NCI-H1436 (cell line): ENCODE data around the gene TLK2.
"Not testable (repeated sequence)": the region's sequence is repeated elsewhere in the genome, so short reads cannot be mapped to it uniquely, and the experiment has no call there.

Experiments
- DNase-seq: peaks from one replicate; lab custom pipeline; 2025; lab: John Stamatoyannopoulos, UW

Gene TLK2

DNA sequence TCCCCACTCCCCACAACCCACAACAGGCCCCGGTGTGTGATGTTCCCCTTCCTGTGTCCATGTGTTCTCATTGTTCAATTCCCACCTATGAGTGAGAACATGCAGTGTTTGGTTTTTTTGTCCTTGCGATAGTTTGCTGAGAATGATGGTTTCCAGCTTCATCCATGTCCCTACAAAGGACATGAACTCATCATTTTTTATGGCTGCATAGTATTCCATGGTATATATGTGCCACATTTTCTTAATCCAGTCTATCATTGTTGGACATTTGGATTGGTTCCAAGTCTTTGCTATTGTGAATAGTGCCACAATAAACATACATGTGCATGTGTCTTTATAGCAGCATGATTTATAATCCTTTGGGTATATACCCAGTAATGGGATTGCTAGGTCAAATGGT is 82.3 kb downstream of the TLK2 start:
- DNase-seq, result not testable (repeated sequence)

DNA sequence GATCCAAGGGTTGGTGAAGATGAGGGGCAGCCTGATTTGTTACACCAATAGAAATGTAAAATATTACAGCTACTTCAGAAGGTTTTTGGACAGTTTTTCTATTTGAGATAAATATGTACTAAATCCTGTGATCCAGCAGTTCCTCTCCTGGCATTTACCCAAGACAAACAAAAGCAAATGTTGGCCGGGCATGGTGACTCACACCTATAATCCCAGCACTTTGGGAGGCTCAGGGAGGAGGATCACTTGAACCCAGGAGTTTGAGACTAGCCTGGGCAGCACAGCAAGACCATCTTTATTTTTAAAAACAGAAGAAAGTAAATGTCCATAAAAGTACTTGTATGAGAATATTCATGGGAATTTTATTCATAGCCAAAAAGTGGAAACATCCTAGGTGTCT is 84.0 kb downstream of the TLK2 start:
- DNase-seq, result no peak

DNA sequence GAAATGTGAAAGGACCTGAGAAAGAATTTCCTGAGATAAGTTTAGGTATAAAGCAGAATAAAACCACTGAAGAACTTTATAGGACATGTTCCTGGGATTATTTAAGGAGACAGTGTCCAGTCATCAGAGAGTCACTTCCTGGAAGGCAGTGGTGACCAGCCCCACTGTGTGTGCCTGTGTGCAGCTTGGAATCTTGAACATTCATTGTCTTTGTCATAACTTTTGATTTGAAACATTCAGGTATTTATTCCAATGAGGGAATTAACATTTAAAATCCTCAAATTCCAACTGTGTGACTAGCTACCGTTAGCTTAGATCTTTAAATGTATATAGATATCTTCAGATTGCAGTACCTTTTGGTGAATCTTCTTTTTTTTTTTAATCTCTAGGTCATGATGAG is 87.2 kb downstream of the TLK2 start:
- no peak for DNase-seq

DNA sequence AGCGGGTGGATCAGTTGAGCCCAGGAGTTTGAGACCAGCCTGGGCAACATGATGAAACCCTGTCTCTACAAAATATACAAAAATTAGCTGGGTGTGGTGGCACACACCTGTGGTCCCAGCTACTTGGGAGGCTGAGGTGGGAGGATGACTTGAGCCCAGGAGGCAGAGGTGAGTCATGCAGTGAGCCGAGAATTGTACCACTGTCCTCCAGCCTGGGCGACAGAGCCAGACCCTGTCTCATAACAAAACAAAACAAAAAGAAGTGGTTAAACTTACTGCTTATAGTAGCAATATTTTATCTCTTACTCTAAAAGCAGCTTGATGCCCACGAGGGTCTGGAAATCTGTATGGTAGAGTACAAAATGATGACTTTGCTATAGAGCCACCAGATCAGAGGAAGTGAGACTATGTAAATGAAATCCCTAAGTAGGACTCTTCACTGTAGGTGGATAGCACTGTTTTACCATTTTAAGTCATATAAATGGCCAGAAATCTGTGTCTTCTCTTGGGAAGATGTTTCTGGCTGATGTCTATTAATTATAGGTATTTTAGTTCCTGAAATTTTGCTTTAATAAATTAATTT is 88.5 kb downstream of the TLK2 start:
- DNase-seq, result no peak

DNA sequence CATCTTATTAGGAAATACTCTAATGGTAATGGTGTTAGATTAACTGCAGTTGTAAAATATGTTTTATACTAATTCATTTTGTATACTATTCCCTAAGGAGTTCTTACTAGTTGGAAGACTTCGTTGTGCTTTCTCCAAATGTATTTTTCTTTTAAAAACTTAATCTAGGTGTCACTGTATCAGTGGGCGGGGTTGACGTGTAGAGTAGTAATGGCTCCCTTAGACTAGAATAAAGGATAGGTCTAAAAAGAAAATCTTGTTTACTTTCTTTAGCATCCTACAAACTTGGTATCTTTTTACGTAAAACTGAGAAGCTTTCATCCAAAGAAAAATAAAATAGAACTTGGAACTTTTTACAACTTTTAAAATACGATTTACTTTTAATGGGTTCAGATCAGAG is 93.9 kb downstream of the TLK2 start:
- DNase-seq, result no peak

DNA sequence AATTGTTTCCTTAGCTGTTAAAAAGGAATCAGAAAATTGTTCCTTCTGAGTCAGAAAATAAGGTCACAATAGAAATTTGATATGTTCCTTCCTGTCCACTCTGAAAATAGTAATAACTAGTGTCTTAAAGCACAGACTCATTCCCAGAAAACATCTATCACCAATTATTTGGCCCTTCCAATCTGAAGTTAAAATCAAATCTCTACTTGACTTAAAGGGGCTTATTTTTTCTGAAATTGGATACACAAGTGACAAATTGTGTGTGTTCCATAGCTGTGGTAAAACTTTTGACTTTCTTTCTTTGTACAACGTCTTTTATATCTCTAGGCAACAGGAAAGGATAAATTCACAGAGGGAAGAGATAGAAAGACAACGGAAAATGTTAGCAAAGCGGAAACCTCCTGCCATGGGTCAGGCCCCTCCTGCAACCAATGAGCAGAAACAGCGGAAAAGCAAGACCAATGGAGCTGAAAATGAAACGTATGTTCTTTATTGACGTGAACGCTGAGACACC is 94.3 kb downstream of the TLK2 start:
- DNase-seq, result no peak

DNA sequence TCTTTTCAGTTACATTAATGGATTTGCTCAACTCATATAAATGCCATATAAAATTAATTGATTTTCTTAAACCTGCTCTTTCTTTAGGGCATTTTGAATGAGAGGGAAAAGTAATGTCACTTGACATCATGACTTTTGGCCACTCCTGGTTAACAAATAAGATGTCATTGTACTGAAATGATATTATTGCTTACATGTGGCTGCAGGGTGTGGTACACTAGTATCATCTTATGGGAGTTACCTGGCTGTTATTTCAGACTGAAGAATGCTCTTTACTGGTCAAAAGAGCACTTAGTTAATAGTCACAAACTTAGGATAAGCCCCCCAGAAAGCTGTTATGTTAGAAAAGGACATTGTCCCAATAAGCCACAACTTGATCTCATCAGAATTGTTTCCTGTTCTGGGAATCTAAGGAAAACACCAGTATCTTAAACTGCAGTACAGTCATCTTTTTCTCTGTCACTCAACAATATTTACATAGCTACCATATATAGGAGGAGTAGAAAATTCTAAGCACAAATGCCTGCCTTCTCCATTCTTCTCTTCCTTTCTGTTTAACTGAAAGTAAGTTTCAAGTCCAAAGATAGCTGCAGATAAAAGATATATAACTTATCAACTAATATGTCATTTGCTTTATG is 95.0 kb downstream of the TLK2 start:
- no peak for DNase-seq

DNA sequence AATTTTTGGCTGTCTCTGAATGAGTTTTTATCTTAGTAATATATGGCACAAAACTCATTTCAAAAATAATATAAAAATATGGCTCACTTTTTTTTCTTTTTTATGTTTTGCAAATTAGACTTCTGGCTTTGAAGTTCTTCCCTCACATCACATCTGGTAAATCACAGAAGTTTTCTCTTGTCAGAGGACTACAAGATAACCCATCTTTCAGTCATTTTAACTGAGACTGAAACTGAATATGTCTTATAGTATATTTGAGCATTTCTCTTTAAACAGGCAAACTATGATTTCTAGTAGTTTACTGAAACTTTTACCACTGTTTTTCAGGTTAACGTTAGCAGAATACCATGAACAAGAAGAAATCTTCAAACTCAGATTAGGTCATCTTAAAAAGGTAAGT is 97.8 kb downstream of the TLK2 start:
- no peak for DNase-seq

DNA sequence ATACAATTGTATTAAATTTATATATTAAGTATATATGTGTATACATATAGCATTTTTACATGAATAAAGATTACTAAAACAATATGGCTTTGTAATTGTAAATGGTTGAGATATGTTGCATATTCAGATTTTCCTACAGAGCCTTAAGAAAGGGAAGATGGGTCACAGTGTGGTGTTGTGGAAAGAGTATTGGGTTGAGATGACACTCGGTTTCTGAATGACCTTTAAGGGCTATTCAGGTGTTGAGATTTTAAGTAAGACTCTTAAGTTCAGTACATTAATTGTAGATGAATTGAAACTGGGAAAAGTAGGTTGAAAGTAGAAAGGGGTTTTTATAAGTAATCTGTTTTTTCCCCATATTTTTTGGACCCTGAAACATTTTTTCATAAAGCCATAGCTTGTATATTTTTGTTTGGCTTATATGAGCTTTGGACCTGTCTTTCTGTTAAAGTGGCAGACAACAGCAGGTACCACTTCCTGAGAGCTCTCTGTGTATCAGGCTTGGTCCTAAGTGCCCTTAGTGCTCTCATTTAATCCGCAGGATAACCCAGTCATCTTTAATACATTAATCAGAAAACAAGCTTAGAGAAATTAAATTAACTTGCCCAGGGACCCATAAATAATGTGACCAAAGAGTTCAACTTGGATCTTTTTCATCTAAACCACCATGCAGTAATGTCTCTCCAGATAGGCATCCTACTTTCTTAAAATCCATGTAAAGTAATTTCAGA is 100.3 kb downstream of the TLK2 start:
- DNase-seq, result no peak

DNA sequence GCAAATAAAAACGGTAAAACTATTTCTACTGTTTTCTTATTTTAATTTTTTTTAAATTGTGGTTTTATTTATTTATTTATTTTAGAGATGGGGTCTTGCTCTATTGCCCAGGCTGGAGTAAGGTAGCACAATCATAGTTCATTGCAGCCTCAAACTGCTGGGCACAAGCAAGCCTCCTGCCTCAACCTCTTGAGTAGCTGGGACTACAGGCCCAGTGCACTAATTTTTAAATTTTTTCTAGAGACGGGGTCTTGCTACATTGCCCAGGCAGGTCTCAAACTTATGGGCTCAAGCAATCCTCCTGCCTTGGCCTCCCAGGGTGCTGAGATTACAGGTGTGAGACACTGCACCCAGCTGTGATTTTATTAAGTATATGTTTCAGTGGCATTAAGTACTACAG is 102.3 kb downstream of the TLK2 start:
- no peak for DNase-seq

DNA sequence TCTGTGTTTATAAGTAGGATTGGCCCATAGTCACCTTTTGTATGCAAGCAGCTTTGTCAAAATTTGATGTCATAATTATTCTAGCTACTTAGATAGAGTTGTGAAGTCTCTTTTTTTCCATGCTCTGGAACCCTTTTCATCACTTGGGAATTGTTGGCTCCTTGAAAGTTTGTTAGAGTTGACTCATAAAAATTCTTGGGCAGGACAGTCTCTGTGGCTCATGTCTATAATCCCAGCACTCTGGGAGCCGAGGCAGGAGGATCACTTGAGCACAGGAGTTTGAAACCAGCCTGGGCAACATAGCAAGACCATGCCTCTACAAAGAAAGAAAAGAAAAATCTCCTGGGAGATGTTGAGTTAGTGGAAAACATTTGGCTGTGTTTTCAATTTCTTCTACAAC is 103.1 kb downstream of the TLK2 start:
- DNase-seq, result no peak

DNA sequence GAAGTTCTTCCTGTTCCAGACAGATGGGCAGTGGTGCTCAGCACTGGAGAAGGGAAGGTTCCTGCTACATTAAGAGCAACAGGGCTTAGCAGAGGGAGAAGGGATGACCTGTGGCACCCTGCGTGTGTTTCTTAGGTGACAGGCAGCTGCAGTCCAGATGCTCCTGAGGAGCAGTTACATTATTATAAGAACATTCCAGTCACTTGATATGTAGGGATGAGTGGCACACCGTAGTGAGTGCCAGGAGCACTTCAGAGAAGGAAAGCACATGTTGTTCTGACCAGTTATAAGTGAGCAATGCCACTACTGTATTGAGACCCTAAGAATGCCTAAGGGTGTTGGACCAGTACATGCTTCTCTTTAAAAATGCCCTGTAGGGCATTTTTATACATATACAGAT is 108.9 kb downstream of the TLK2 start:
- no peak for DNase-seq

DNA sequence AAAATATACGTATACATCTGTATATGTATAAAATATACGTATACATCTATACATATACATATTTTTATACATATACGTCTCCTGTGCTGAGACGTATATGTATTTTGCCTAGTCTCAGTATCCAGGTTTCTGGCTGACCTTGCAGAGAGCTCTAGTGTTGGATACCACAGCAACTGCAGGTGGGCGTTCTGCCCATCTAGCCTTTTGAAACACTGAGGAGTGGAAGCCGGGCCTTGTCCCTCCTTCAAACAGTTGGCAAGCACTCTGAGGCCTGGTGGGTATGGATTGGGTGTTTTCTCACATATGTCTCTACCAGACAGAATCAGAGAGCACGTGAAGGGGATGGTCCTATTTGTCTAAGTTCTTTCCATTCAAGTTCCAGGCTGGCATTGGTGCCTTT is 109.5 kb downstream of the TLK2 start:
- DNase-seq, result no peak

DNA sequence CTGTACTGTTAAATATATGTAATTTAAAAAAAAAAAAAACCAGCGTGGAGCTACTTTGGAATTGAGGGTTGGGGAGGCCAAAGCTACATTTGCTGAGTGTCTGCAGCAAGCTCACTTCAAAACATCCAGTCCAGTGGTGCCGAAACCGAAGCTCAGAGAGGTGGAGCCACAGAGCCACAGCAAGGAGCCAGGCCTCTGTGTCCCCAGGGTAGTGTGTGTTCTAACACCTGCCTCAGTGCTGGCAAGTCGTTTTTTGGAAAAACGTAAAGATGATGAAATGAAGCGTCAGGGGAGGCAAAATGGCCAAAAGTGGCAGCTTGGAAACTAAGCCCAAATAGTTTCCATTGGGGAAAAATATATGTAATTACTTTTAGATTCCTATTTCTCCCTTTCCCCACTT is 112.7 kb downstream of the TLK2 start:
- no peak for DNase-seq

DNA sequence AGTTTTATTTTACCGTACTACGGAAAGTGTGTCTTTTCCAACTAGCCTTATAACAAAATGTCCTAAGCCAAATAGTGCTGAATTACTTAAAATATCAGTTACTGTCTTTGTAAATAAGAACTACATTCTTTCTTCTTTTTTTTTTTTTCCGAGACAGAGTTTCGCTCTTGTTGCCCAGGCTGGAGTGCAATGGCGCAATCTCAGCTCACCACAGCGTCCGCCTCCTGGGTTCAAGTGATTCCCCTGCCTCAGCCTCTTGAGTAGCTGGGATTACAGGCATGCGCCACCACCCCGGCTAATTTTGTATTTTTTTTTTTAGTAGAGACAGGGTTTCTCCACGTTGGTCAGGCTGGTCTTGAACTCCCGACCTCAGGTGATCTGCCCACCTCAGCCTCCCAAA is 113.2 kb downstream of the TLK2 start:
- DNase-seq, result not testable (repeated sequence)

DNA sequence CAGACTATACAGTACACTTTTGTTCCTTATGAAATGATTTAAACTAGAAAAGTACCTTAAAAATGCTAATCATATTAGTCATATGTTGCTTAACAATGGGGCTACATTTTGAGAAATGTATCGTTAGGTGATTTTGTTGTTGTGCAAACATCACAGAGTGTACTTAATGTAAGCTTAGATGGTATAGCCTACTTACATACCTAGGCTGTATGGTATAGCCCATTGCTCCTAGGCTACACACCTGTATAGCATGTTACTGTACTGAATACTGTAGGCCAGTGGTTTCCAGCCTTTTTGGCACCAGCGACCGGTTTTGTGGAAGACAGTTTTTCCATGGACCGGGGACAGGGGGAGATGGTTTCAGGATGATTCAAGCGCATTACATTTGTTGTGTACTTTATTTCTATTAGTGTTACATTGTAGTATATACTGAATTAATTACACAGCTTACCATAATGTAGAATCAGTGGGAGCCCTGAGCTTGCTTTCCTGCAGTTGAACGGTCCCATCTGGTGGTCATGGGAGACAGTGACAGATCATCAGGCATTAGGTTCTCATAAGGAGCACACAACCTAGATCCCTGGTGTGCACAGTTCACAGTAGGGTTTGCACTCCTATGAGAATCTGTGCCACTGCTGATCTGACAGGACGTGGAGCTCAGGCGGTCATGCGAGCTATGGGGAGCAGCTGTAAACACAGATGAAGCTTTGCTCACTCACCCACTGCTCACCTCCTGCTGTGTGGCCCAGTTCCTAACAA is 113.9 kb downstream of the TLK2 start:
- DNase-seq, result no peak

DNA sequence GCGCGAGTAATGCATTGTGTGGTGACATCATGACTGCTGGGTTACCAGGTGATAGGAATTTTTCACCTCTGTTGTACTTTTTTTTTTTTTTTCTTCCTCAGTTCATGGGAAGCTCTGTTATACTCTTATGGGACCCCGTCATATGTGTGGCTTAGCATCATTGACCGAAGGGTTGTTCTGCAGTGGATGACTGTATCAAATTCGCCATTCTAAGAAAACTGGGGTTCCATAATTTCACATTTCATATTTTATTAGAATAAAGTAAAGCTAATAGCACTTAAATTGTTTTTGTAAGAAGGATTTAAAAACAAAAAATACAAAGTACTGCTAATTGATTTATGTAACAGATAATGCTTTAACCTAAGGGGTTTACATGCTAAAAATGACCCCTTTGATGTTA is 116.9 kb downstream of the TLK2 start:
- no peak for DNase-seq

DNA sequence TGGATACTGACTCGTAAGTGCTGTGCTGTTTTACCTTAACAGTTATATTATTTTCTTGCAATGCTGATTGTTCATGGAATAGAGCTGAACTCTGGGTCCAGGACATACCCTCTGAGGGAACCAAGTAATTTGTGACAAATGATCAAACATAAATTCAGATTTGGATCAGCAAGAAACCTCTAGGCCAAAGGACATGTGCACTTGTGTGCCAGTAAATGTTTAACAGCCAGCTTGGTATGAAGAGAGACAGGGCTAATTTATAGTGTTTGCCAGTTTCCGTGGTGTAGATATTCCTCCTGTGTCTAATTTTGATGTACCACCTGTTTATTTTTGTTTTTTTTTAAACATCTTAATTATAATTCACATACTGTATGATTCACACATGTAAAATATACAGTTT is 118.0 kb downstream of the TLK2 start:
- DNase-seq, result no peak

DNA sequence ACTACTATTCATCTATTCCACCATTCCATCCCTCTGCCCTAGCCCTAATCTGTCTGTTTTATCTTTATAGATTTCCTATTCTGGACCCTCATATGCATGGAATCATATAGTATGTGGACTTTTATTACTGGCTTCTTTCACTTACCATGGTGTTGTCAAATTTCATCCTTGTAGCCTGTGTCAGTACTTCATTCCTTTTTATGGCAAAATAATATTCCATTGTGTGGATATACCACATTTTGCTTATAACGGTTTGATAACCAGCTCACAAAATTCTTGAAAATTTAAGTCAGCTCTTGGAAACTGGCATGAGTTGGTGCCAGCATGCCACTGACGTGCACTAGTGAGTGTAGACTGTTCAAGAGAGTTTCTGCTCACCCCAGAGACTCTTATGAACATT is 118.5 kb downstream of the TLK2 start:
- DNase-seq, result no peak

DNA sequence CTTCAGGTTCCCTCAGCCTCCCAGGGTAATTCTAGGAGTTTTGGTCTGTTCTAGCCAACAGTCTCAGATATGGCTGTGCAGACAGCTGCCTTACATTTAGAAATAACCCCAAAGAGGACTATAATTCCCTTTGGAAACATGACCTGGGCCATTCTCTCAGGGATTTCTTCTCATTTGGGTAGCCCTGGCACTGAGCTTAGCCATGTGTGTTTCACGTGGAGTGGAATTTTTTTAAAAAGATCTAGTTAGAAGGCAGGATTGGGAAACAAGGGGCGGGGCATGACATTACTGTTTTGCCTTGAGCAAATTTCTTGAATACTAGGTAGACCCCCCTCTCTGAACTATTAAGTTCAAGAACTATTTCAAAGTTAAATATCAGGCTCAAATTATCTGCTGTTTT is 119.3 kb downstream of the TLK2 start:
- DNase-seq, result no peak

DNA sequence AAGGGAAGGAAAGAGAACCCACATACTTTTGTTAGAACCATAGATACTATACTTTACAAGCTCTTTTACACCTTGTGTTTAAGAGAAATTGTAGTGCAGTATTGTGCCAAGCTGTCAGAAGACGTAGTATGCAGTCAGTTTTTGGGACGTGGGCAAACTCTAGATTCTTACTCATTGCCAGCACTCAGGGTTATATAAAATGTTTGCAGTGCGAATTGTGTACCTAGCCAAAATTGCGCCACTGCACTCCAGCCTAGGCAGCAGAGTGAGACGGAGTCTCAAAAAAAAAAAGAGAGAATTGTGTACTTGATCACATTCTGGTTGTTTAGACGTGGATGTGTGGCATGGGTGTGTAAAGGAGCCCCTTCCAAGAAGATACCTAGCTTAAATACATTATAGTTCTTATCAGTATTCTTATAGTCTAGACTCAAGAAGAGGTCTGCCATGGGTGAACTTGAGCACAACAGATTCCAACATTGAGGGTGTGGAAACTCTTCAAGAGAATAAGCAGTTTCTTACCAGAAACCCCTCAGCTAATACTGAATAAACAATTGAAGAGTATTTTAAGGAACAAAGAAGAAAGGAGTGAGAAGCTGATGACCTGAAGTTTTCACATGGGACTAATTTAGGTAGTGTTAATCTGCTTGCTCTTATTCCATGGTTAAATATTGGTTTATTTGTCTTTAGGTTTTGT is 121.5 kb downstream of the TLK2 start:
- DNase-seq, result no peak

DNA sequence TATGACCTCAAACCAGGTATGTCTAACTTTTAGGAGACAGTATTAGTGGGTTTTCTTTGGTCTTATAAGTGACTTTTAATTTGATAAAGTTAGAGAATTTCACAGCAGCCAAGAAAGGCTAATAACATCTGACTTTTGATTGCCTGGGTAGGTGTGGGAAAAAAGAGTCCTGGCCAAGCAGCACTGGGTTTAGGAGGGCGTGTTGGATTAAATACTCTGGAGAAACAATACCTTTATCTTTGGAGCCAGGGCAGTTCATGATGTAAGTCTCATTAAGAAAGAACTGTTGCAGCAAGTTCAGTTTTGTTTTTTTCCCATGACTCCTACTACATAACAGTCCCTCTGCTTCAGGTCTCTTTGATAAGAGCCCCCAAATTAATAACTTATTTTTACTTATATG is 122.2 kb downstream of the TLK2 start:
- no peak for DNase-seq
